ENCODE results near the gene PSMG2.

GRCh38 chr18:12711446-12711845 is 8.6 kb downstream of the PSMG2 start:
- no peak for TF ChIP-seq CTCF (IDR thresholded peaks at IDR 0.05)
- no peak for TF ChIP-seq POLR2A (IDR thresholded peaks at IDR 0.05; ENCODE audit: low read depth)
- TF ChIP-seq POLR2AphosphoS5 (IDR thresholded peaks at IDR 0.05) = no peak
